HG02870 (cell line): ENCODE results near the gene LPP.

Experiments
- ATAC-seq: cut with Tn5 transposase; IDR thresholded peaks from one replicate; pipeline ENCODE4 v1.9.1; 2021; ENCODE audit warnings: mild to moderate bottlenecking, moderate library complexity; ENCODE audit not compliant: unreplicated experiment

The LPP gene

GRCh38 chr3:188842639-188843038 lies 688.7 kb downstream of the LPP start:
- ATAC-seq: no peak

- ATAC-seq: no peak
Measured at GRCh38 chr3:188844096-188844495, 690.1 kb downstream of the LPP start.

DNA sequence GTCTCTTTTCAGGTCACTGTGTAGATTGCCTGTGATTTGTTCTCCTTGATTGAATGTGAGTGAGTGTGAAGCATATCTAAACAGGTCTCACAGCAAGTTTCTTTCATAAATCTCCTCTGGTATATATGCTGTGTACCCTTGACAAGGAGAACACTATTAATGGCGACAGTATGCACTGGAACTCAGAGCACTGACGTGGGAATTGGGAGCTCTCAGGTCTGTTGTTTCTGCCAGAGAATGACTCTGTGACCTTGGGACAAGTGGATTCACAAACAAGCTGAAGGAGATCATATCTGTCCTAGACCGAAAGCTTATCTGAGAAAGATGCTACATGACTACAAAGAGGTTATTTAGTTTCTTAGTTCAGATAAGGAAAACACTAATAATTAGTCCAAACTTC lies 691.6 kb downstream of the LPP start:
- ATAC-seq: no peak

- no peak for ATAC-seq
Measured at GRCh38 chr3:188848947-188849346, 695.0 kb downstream of the LPP start.

GRCh38 chr3:188853856-188854771 lies 700.2 kb downstream of the LPP start:
- no peak for ATAC-seq

GRCh38 chr3:188854772-188855149 lies 700.8 kb downstream of the LPP start:
- no peak for ATAC-seq

- ATAC-seq: no peak
Measured at GRCh38 chr3:188855675-188856074, 701.7 kb downstream of the LPP start.

DNA sequence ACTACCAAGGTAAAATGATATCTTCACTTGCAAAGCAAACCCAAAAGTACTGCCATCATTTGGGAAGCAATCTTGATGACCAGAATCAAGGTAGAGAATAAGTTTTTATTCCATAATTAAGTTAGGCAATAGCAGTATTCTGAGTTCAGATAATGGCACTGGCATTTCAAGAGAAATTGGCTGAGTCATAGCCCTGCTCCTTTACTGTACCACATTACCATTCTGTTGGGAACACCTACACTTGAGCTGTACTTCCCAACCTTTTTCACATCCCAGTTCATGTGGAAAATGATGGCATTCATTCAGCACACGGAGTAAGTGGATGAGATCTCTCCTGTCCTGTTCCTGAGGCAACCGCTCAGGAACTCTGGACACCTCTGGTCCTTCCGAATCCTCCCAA lies 706.2 kb downstream of the LPP start:
- ATAC-seq: no peak

DNA sequence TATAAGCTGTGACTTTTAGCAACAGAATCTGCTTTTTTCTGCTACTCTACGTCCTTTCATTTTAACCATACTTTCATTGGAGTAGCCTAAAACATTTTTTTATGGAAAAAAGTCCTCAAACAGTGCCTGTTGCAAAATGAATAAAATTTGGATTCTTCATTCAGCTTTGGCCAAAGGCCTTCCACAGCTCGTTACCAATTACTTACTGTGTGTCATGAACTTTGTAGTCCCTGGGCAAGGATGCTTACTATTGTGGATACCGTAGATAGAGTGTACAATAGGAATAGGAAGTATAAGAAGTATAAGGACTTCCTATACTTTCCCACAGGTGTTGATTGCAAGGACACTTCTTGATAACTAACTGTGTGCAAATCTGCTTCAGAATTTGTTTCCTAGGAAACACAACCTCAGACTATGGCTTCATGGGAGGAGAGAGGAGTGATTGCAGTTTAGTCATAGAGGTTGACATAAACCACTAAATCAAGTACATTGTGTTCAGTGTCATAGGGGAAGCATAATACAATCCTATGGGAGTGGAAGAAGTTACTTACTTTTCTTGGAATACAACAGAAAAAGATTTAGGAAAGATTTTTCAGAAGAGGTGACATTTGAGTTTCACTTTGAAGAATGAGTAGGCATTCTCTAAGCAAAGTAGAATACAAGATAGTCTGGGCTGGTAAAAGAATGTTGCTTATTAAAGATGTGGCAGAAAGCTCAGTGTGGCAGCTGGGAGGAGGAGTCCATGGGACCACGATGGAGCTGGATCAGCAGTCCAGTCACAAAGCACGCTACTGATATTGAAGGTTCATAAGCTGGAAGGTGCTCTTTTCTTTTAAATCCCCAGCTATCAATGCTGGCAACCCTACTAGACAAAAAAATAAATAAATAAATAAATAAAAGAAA lies 708.1 kb downstream of the LPP start:
- no peak for ATAC-seq

DNA sequence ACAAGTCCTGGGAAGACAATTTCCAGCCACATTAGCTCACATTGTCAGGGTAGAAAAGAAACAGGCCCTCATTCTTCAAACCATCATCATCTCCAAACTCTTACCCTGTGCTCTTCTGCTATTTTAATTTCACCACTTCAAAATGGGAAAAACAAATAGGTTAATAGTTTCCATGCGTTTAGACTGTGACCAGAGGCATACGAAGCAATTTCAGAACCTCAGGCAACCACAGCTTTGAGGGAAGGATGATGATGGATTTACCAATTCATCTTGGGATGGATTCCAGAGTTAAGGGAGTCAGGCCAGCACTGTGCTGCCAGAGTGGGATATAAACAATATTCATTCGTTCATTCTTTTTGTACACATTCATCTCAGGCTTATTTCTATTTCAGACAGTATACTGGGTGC lies 710.0 kb downstream of the LPP start:
- no peak for ATAC-seq

- no peak for ATAC-seq
Measured at GRCh38 chr3:188867691-188868265, 713.8 kb downstream of the LPP start.

GRCh38 chr3:188868803-188869202 lies 714.8 kb downstream of the LPP start:
- ATAC-seq: no peak

DNA sequence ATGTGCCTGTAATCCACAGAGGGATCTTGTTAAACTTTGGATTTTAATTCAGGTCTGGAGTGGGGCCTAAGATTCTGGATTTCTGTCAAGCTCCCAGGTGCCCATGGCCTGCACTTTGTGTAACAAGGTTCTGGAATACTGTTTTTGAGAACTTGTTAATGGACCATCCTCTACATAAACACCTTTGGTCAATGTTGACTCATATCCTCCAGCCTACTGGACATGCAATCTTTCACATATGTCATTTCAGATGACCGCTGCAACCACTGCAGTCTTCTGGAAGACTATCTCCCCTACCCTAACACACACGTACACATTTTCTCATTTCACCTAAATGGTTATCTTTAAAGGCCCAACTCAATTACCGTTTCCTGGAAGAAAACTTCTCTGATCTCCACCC lies 715.7 kb downstream of the LPP start:
- ATAC-seq: no peak

- ATAC-seq: no peak
Measured at GRCh38 chr3:188870431-188870830, 716.5 kb downstream of the LPP start.

GRCh38 chr3:188874576-188874975 lies 720.6 kb downstream of the LPP start:
- ATAC-seq: no peak

DNA sequence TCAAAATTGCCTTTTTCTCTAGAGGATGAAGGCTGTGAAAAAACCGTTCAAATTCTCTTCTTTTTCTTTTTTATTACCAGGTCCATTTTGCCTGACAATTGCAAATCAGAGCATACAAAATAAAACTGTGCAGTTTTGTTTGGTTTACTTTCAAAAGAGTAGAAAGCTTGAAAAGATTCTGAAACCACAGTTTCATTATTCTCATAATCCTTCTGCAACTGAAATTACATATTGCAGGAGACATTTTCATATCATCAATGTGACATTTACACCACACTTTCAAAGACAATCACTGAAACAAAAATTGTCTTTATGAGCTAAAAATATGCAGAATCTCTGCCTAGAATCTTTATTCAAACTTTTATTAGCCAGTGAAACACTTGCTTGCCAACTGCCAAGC lies 721.5 kb downstream of the LPP start:
- ATAC-seq: no peak

DNA sequence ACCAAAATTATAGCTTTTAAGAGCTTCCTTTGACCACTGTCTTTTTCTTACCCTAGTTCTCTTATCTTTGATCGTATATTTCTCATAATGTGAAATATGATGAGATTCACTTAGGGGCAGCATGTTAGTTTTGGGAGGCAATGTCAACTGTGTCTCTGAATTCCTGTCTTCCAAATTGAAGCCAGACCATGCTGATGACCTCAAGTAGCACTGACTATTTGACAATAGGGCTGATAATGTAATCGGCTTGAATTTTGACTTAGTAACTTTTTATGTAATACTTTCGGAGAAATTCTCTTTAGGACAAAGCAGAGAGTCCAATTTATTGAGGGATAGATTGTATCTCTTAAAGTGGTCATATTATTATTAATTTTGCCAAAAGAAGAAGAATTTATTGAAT lies 722.4 kb downstream of the LPP start:
- ATAC-seq: no peak

DNA sequence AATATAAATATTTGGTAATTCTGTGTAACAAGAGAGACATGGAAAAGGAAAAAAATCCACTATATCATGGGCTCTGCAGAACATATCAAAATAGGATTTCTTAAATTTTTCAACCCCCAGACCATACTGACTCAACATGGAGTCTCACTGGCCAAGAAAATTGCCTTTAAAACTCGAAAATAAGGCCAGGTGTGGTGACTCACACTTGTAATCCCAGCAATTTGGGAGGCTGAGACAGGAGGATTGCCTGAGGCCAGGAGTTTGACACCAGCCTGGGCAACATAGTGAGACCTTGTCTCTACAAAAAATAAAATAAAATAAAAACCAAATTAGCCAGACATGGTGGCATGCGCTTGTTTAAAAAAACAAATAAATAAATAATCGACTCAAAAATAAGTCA lies 723.4 kb downstream of the LPP start:
- ATAC-seq: no peak

- no peak for ATAC-seq
Measured at GRCh38 chr3:188878076-188878475, 724.1 kb downstream of the LPP start.

- no peak for ATAC-seq
Measured at GRCh38 chr3:188881954-188882641, 728.1 kb downstream of the LPP start.
